Ovary (tissue), 3 donors: Measurements from ENCODE around the gene CAMK2D.

Experiments
- CTCF ChIP-seq, 3 donors: fragments of 450-650 bp in 2 of 3; fragments of 200-600 bp in 1 of 3; IDR thresholded peaks; one replicate each; pipeline versions ENCODE4 v1.5.1 to v1.8.0; 2016 to 2022; ENCODE audit warnings: antibody characterized with exemption in 3 of 3, mild to moderate bottlenecking in 1 of 3
- EP300 ChIP-seq: sonication (generic); formaldehyde crosslinking; IDR thresholded peaks from one replicate; pipeline ENCODE4 v1.6.1; 2017; ENCODE audit warnings: antibody characterized with exemption
- POLR2A ChIP-seq: fragments of 450-650 bp; IDR thresholded peaks from one replicate; pipeline ENCODE4 v1.6.1; 2017; ENCODE audit warnings: antibody characterized with exemption, mild to moderate bottlenecking, moderate library complexity
- donor health status: DM: no; HTN: no; CAD: no.

- no peak for TF ChIP-seq CTCF (IDR thresholded peaks at IDR 0.05)
- TF ChIP-seq POLR2A = no peak
- no peak for TF ChIP-seq EP300
Observed at GRCh38 chr4:113768952-113769351, 7.4 kb upstream of the CAMK2D start.
